Suprapubic skin (tissue), 3 donors: Measurements from ENCODE around the gene SOX6.

Source experiments
- CTCF ChIP-seq, 2 donors: fragments of 200-600 bp in 1 of 2; fragments of 450-650 bp in 1 of 2; sonication (generic) in 1 of 2; IDR thresholded peaks; one replicate each; pipeline ENCODE4 v1.5.1; 2016 to 2019; ENCODE audit warnings: antibody characterized with exemption in 2 of 2, mild to moderate bottlenecking in 1 of 2, moderate library complexity in 1 of 2
- EP300 ChIP-seq: sonication (generic); formaldehyde crosslinking; IDR thresholded peaks from one replicate; pipeline ENCODE4 v1.6.1; 2017; ENCODE audit warnings: antibody characterized with exemption
- POLR2A ChIP-seq, 2 donors: fragments of 450-650 bp; IDR thresholded peaks; one replicate each; pipeline ENCODE4 v1.6.1; 2017; ENCODE audit warnings: antibody characterized with exemption in 2 of 2, mild to moderate bottlenecking in 2 of 2, moderate library complexity in 2 of 2

GRCh38 chr11:16350125-16350524 lies 6.2 kb downstream of the SOX6 start:
- TF ChIP-seq CTCF (IDR thresholded peaks at IDR 0.05) (no peak), EP300 (no peak), POLR2A (IDR thresholded peaks at IDR 0.05) (no peak)
